Hepatocyte (in vitro differentiated cells): ENCODE data around the gene NAAA.

Experiments used
- CTCF ChIP-seq: fragments of 200-600 bp; sonication (generic); IDR thresholded peaks from 2 replicates; pipeline ENCODE4 v1.5.1; 2016; ENCODE audit warnings: antibody characterized with exemption, mild to moderate bottlenecking; ENCODE audit not compliant: poor library complexity
- EZH2 ChIP-seq: fragments of 200-600 bp; sonication (generic); IDR thresholded peaks from 2 replicates; pipeline ENCODE4 v1.6.1; 2016; ENCODE audit warnings: antibody characterized with exemption, mild to moderate bottlenecking, borderline replicate concordance
- EZH2phosphoT487 ChIP-seq: fragments of 200-600 bp; sonication (generic); IDR thresholded peaks from one replicate; pipeline ENCODE4 v1.6.1; 2018; ENCODE audit warnings: antibody characterized with exemption, mild to moderate bottlenecking, low read depth, moderate library complexity; ENCODE audit not compliant: unreplicated experiment, severe bottlenecking

GRCh38 chr4:75948822-75949444 is 8.1 kb upstream of the NAAA start:
- TF ChIP-seq CTCF (no peak), EZH2 (no peak), EZH2phosphoT487 (no peak)
